H1 (cell line): Measurements from ENCODE around the gene HOMER2. TPM values are rescaled to one million over a fixed set of nuclear protein-coding genes. Genes with fewer than 3 reads are reported as not detected.

ENCODE experiments used
- CTCF ChIA-PET: fragments of 300-600 bp; sonication (Branson Sonifier 250); formaldehyde crosslinking; loops from one replicate; lab custom pipeline; 2021; ENCODE audit not compliant: partially characterized antibody; lab: Charles Lee
- POLR2A ChIA-PET: fragments of 300-600 bp; sonication (Branson Sonifier 250); formaldehyde crosslinking; loops from one replicate; lab custom pipeline; 2021; ENCODE audit warnings: inconsistent platforms; ENCODE audit not compliant: partially characterized antibody; lab: Charles Lee
- DNase-seq, 2 experiments: peaks; one replicate each; pipeline versions ENCODE4 v3.0.0 to v3.0.0-alpha.2; 2010 to 2022; ENCODE audit warnings: low spot score in 2 of 2, low read depth in 1 of 2, mixed read lengths in 1 of 2
- FAIRE-seq: peaks from 2 replicates; lab custom pipeline; 2011; peaks lifted over from hg19 to GRCh38; lab: Jason Lieb, UNC
- H2AFZ ChIP-seq: 2 replicates; pipeline ENCODE4 v1.8.1; 2012; ENCODE audit warnings: low read length, inconsistent platforms
- H2AK5ac ChIP-seq: 2 replicates; pipeline ENCODE4 v1.6.1; 2013; ENCODE audit warnings: low read depth, low read length
- H2BK120ac ChIP-seq: replicated peaks from 2 replicates; pipeline ENCODE3; 2013; ENCODE audit warnings: low read depth, low read length, inconsistent platforms
- H2BK12ac ChIP-seq: 2 replicates; pipeline ENCODE4 v1.6.1; 2013; ENCODE audit warnings: low read depth, low read length
- H2BK15ac ChIP-seq: 2 replicates; pipeline ENCODE4 v1.6.1; 2013; ENCODE audit warnings: low read length
- H2BK20ac ChIP-seq: 2 replicates; pipeline ENCODE4 v1.6.1; 2013; ENCODE audit warnings: low read length
- H2BK5ac ChIP-seq: 2 replicates; pipeline ENCODE4 v1.6.1; 2013; ENCODE audit warnings: low read depth, low read length
- H3K14ac ChIP-seq: 2 replicates; pipeline ENCODE4 v1.6.1; 2013; ENCODE audit warnings: inconsistent platforms; ENCODE audit not compliant: insufficient read length
- H3K18ac ChIP-seq: 2 replicates; pipeline ENCODE4 v1.6.1; 2013; ENCODE audit warnings: low read length; ENCODE audit errors: extremely low read depth
- H3K23ac ChIP-seq: 2 replicates; pipeline ENCODE4 v1.6.1; 2013; ENCODE audit warnings: inconsistent platforms; ENCODE audit not compliant: insufficient read length
- H3K23me2 ChIP-seq: 2 replicates; pipeline ENCODE4 v1.6.1; 2013; ENCODE audit warnings: low read depth, low read length
- H3K27ac ChIP-seq: 2 replicates; pipeline ENCODE4 v1.6.1; 2011; ENCODE audit warnings: low read depth, low read length, inconsistent platforms
- H3K27me3 ChIP-seq, 4 experiments: replicated peaks in 1 of 4; 1 replicate in 1 of 4; 2 replicates in 3 of 4; pipeline versions ENCODE4 v1.6.1 to v1.8.1; 2011 to 2013; ENCODE audit warnings: low read length in 3 of 4, mild to moderate bottlenecking in 3 of 4, inconsistent platforms in 2 of 4, mixed read lengths in 2 of 4, moderate library complexity in 1 of 4; ENCODE audit not compliant: control insufficient read depth in 3 of 4, insufficient read depth in 3 of 4; ENCODE audit errors: extremely low read depth in 1 of 4
- H3K36me3 ChIP-seq, 4 experiments: 2 replicates each; pipeline versions ENCODE4 v1.6.1 to v1.8.1; 2011 to 2013; ENCODE audit warnings: mild to moderate bottlenecking in 4 of 4, low read length in 3 of 4, moderate library complexity in 2 of 4, control low read depth in 1 of 4, inconsistent platforms in 1 of 4; ENCODE audit not compliant: insufficient read depth in 4 of 4, control insufficient read depth in 2 of 4
- H3K4ac ChIP-seq: replicated peaks from 2 replicates; pipeline ENCODE3; 2013; ENCODE audit warnings: low read length, low read depth, mixed read lengths, inconsistent platforms; ENCODE audit not compliant: insufficient read length
- H3K4me1 ChIP-seq, 4 experiments: replicated peaks in 1 of 4; 1 replicate in 1 of 4; 2 replicates in 3 of 4; pipeline versions ENCODE4 v1.6.1 to v1.8.1; 2011 to 2013; ENCODE audit warnings: low read length in 3 of 4, inconsistent platforms in 2 of 4, mixed read lengths in 1 of 4; ENCODE audit not compliant: insufficient read depth in 4 of 4, control insufficient read depth in 3 of 4
- H3K4me2 ChIP-seq, 2 experiments: 2 replicates each; pipeline versions ENCODE4 v1.6.1 to v1.8.1; 2011 to 2013; ENCODE audit warnings: low read depth in 2 of 2, low read length in 2 of 2, control low read depth in 1 of 2, inconsistent platforms in 1 of 2, mild to moderate bottlenecking in 1 of 2; ENCODE audit not compliant: insufficient read depth in 1 of 2
- H3K4me3 ChIP-seq, 4 experiments: fragments of 200-600, 300-600 bp in 1 of 4; sonication (generic), shearing (Covaris generic), sonication (Bioruptor Twin) in 1 of 4; 2 replicates each; pipeline versions ENCODE4 v1.5.1 to v1.8.1; 2011 to 2016; ENCODE audit warnings: low read length in 4 of 4, low read depth in 3 of 4, control low read depth in 2 of 4, inconsistent platforms in 2 of 4, mild to moderate bottlenecking in 2 of 4, mixed read lengths in 1 of 4, moderate library complexity in 1 of 4; ENCODE audit not compliant: insufficient read depth in 2 of 4; ENCODE audit errors: extremely low read depth in 1 of 4
- H3K56ac ChIP-seq: replicated peaks from 2 replicates; pipeline ENCODE3; 2013; ENCODE audit warnings: low read depth, mild to moderate bottlenecking, mixed read lengths, low read length, inconsistent platforms; ENCODE audit not compliant: insufficient read length
- H3K79me1 ChIP-seq: 2 replicates; pipeline ENCODE4 v1.6.1; 2013; ENCODE audit warnings: low read depth, low read length, control low read depth
- H3K79me2 ChIP-seq, 2 experiments: 2 replicates each; pipeline versions ENCODE4 v1.6.1 to v1.8.1; 2012 to 2013; ENCODE audit warnings: low read length in 2 of 2, mild to moderate bottlenecking in 2 of 2, inconsistent platforms in 1 of 2; ENCODE audit not compliant: insufficient read depth in 2 of 2, control insufficient read depth in 1 of 2
- H3K9ac ChIP-seq, 4 experiments: replicated peaks in 1 of 4; 1 replicate in 1 of 4; 2 replicates in 3 of 4; pipeline versions ENCODE4 v1.6.1 to v1.8.1; 2011 to 2013; ENCODE audit warnings: low read depth in 3 of 4, low read length in 3 of 4, control low read depth in 2 of 4, mild to moderate bottlenecking in 2 of 4, moderate library complexity in 2 of 4, inconsistent platforms in 1 of 4; ENCODE audit errors: extremely low read depth in 1 of 4
- H3K9me3 ChIP-seq, 2 experiments: 2 replicates each; pipeline versions ENCODE4 v1.6.1 to v1.8.1; 2012 to 2013; ENCODE audit warnings: mild to moderate bottlenecking in 2 of 2, moderate library complexity in 2 of 2, control low read depth in 1 of 2, inconsistent platforms in 1 of 2, low read depth in 1 of 2, low read length in 1 of 2, mixed read lengths in 1 of 2; ENCODE audit not compliant: insufficient read depth in 2 of 2
- H4K20me1 ChIP-seq, 2 experiments: replicated peaks in 1 of 2; 2 replicates each; pipeline versions ENCODE3 to v1.8.1; 2011 to 2013; ENCODE audit warnings: inconsistent platforms in 2 of 2, low read length in 2 of 2, mild to moderate bottlenecking in 1 of 2; ENCODE audit not compliant: insufficient read depth in 2 of 2, control insufficient read depth in 1 of 2
- H4K5ac ChIP-seq: 2 replicates; pipeline ENCODE4 v1.6.1; 2013; ENCODE audit warnings: low read length, low read depth, mixed read lengths, inconsistent platforms; ENCODE audit not compliant: insufficient read length
- H4K8ac ChIP-seq: 2 replicates; pipeline ENCODE4 v1.8.0; 2013; ENCODE audit warnings: mild to moderate bottlenecking, moderate library complexity, low read length, inconsistent platforms; ENCODE audit not compliant: insufficient read depth; ENCODE audit errors: extremely low read depth
- H4K91ac ChIP-seq: replicated peaks from 2 replicates; pipeline ENCODE3; 2013; ENCODE audit warnings: low read length, mixed read lengths, inconsistent platforms; ENCODE audit not compliant: insufficient read length
- BRCA1 ChIP-seq: IDR thresholded peaks from 2 replicates; pipeline ENCODE4 v1.6.1; 2012; ENCODE audit warnings: low read depth, low read length, improper control_type of control experiment
- CHD1 ChIP-seq: IDR thresholded peaks from 2 replicates; pipeline ENCODE4 v1.6.1; 2012; ENCODE audit warnings: low read depth, low read length, improper control_type of control experiment
- CHD2 ChIP-seq: IDR thresholded peaks from 2 replicates; pipeline ENCODE4 v1.6.1; 2012; ENCODE audit warnings: low read length, improper control_type of control experiment
- CTBP2 ChIP-seq: IDR thresholded peaks from 2 replicates; pipeline ENCODE4 v1.7.0; 2011; ENCODE audit warnings: borderline replicate concordance, mild to moderate bottlenecking, moderate library complexity, mixed read lengths, low read length; ENCODE audit not compliant: insufficient read depth, insufficient read length
- HDAC6 ChIP-seq: IDR thresholded peaks from one replicate; pipeline ENCODE4 v1.7.1; 2012; ENCODE audit warnings: low read depth, mild to moderate bottlenecking, inconsistent platforms, low read length, moderate library complexity
- KDM4A ChIP-seq: IDR thresholded peaks from one replicate; pipeline ENCODE4 v1.7.1; 2012; ENCODE audit warnings: low read depth, mild to moderate bottlenecking, moderate library complexity, low read length, inconsistent platforms; ENCODE audit not compliant: severe bottlenecking
- KDM5A ChIP-seq: fragments of 200-600 bp; IDR thresholded peaks from 2 replicates; pipeline ENCODE4 v1.7.1; 2012; ENCODE audit warnings: mild to moderate bottlenecking, low read length, inconsistent platforms, mixed read lengths
- NANOG ChIP-seq: IDR thresholded peaks from 2 replicates; pipeline ENCODE4 v1.6.1; 2011; ENCODE audit warnings: low read length, low read depth, mild to moderate bottlenecking, inconsistent platforms; ENCODE audit not compliant: insufficient read depth, poor library complexity, severe bottlenecking
- POLR2AphosphoS5 ChIP-seq: IDR thresholded peaks from 2 replicates; pipeline ENCODE4 v1.6.1; 2011; ENCODE audit warnings: low read depth, low read length
- RAD21 ChIP-seq, 2 experiments: IDR thresholded peaks in 1 of 2; conservative IDR thresholded peaks in 1 of 2; 2 replicates each; pipeline ENCODE4 v1.6.1; 2011; ENCODE audit warnings: low read depth in 2 of 2, low read length in 2 of 2, improper control_type of control experiment in 1 of 2, inconsistent platforms in 1 of 2, mild to moderate bottlenecking in 1 of 2, moderate library complexity in 1 of 2
- RXRA ChIP-seq: IDR thresholded peaks from 2 replicates; pipeline ENCODE4 v1.6.1; 2011; ENCODE audit warnings: low read depth, mild to moderate bottlenecking, low read length, moderate library complexity; ENCODE audit not compliant: insufficient read depth
- SIRT6 ChIP-seq: IDR thresholded peaks from one replicate; pipeline ENCODE4 v1.7.1; 2012; ENCODE audit warnings: low read length, inconsistent platforms
- SP4 ChIP-seq: IDR thresholded peaks from 2 replicates; pipeline ENCODE4 v1.6.1; 2012; ENCODE audit warnings: low read length, inconsistent platforms
- TAF1 ChIP-seq: IDR thresholded peaks from 2 replicates; pipeline ENCODE4 v1.6.1; 2011; ENCODE audit warnings: mild to moderate bottlenecking, low read depth, low read length
- WGBS, 2 experiments: shearing (Covaris generic) in 1 of 2; methylation state at CpG; one replicate each; pipeline versions ENCODE4 v1.1.6 to v1.1.7; 2013 to 2015; ENCODE audit warnings: low lambda C conversion rate in 2 of 2, mixed read lengths in 2 of 2, inconsistent platforms in 1 of 2, low coverage in 1 of 2, missing lambda C conversion rate in 1 of 2; ENCODE audit not compliant: insufficient replicate concordance in 2 of 2, insufficient coverage in 1 of 2, insufficient read length in 1 of 2; ENCODE audit errors: extremely low coverage in 1 of 2, missing lambda C conversion rate in 1 of 2; 5-methylcytosine and 5-hydroxymethylcytosine counted together
- polyA plus RNA-seq, 7 experiments: library from polyadenylated mRNA; depleted of rRNA in 3 of 7; stranded (reverse) in 5 of 7; unstranded in 2 of 7; fragments of >200 nt in 5 of 7; fragments of 200-250 nt in 2 of 7; gene quantifications; 1 replicate in 5 of 7; 2 replicates in 1 of 7; 4 replicates in 1 of 7; pipeline versions ENCODE4 v1.2.1 to v1.2.3, GENCODE V29; 2011 to 2013; ENCODE audit warnings: missing spikeins in 2 of 7, mixed read lengths in 2 of 7
- total RNA-seq: library from RNA; stranded (reverse); fragmentation: NEBNext Ultra II Directional; extraction: Animal tissue kit (Norgen Biotek cat#: 25700); gene quantifications from 2 replicates; pipeline ENCODE4 v1.2.1, GENCODE V29; 2021

HOMER2 gene
- total and polyA plus RNA-seq, 2 of the 8 experiments (the other 6 are each of a cell fraction or from before 2014, with no cell fraction given) = 12.5 to 27.6 TPM

DNA sequence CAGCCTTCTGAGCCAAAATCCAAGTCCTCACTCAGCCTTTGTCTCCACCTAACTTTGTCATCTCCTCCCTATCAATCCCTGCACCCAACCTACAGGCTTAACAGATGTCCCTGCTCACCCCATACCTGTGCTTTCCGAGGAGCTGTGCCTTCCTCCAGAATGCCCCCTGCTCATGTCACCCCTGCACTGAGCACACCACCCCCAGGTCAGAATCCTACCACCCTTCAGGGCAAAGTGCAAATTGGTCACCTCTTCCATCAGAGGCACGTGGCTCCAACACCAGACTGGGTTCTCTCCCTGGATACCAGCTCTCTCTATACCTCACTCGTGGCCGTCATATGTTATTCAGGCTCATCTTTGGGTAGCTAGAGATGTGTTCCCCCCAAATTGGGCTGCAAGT, 29.8 kb downstream of the HOMER2 start:
- Histone ChIP-seq H4K91ac (no peak overlapping the region), H3K27me3 (no peaks in the 10 kb centered on the region), H3K56ac (no peak overlapping the region), H3K23me2 (no peaks in the 10 kb centered on the region), H3K27ac (no peak overlapping the region), H4K8ac (no peak overlapping the region), H2BK5ac (no peak overlapping the region), H2BK20ac (no peak overlapping the region), H3K9me3 (no peaks in the 10 kb centered on the region), H3K79me1 (no peaks in the 10 kb centered on the region; the same call in 1 of the 2 replicates), H3K4ac (no peak overlapping the region), H2AK5ac (no peak overlapping the region), H4K20me1 (peaks cover 0 to 7% of the 10 kb centered on the region in 2 experiments), H2BK15ac (no peak overlapping the region), H3K9ac (no peak overlapping the region), H3K79me2 (no peaks in the 10 kb centered on the region), H2BK12ac (no peak overlapping the region), H3K36me3 (no peaks in the 10 kb centered on the region), H3K4me3 (no peak overlapping the region), H2AFZ (no peak overlapping the region), H2BK120ac (no peak overlapping the region), H3K4me1 (no peaks in the 10 kb centered on the region; a peak in 1 of 7 replicates), H3K4me2 (no peak overlapping the region), H4K5ac (no peak overlapping the region), H3K14ac (no peak overlapping the region), H3K23ac (no peak overlapping the region), H3K18ac (no peak overlapping the region)
- DNase-seq (no peak), FAIRE-seq (no peak)
- POLR2A ChIA-PET = interaction anchor here (0.6 to 1.0 kb wide), 2 partner anchors 73 to 76 kb away, joined by 3 to 4 read pairs; no protein-coding TSS in a partner anchor
- CTCF ChIA-PET = interaction anchor here (0.5 to 1.7 kb wide), 3 partner anchors 18 to 45 kb away, joined by 3 to 4 read pairs (median 4); no protein-coding TSS in a partner anchor
- WGBS, 2 experiments = 89% methylated on average over 4 of the region's 4 CpGs; no CpG with 5 or more reads in 1 of the 2 experiments
- no peak for TF ChIP-seq KDM4A
- TF ChIP-seq HDAC6 = no peak
- no peak for TF ChIP-seq CTBP2
- TF ChIP-seq CHD2 = no peak
- TF ChIP-seq NANOG = no peak
- no peak for TF ChIP-seq POLR2AphosphoS5
- no peak for TF ChIP-seq KDM5A
- TF ChIP-seq TAF1 = no peak
- no peak for TF ChIP-seq SP4
- TF ChIP-seq RAD21 (IDR thresholded peaks at IDR 0.05 in 1 of 2, conservative IDR thresholded peaks at IDR 0.05 in 1 of 2; ENCODE audit: low read depth in 2 of 2, low read length in 2 of 2) = no peak
- no peak for TF ChIP-seq SIRT6
- TF ChIP-seq CHD1 = no peak
- TF ChIP-seq RXRA = no peak
- TF ChIP-seq BRCA1 = no peak
